ENCODE measurements around the gene MYADML2. TPM values are rescaled to one million over a fixed set of nuclear protein-coding genes. Genes with fewer than 3 reads are reported as not detected.

The MYADML2 gene, protein sequence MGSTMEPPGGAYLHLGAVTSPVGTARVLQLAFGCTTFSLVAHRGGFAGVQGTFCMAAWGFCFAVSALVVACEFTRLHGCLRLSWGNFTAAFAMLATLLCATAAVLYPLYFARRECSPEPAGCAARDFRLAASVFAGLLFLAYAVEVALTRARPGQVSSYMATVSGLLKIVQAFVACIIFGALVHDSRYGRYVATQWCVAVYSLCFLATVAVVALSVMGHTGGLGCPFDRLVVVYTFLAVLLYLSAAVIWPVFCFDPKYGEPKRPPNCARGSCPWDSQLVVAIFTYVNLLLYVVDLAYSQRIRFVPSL
- total RNA-seq (2021) (not detected in 2 replicates), Bru-seq, nascent RNA (not detected), BruChase-seq, experiment 1, labeled RNA remaining after a 2-hour chase (percentile 5 among the genes with signal in this experiment), BruChase-seq, experiment 2, labeled RNA remaining after a 6-hour chase (not detected)
- long read RNA-seq, result 0 reads

DNA sequence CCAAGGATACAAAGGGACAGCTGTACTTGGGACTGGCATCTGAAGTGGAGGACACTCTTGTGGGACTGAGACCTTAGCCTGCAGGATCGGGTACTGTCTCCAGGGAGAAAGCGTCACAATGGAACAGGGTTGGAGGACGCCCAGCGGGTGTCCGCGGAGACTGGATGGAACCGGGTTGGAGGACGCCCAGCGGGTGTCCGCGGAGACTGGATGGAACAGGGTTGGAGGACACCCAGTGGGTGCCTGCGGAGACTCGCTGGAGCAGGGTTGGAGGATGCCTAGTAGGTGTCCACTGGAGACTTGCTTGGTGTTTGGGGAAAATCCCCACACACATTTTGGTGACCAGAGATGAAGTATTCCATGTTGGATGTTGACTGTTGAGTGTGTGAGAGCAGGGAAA is at the start of gene MYADML2:
TSS of gene MYADML2 (minus strand) at position 45 of the 400 bp plus-strand sequence. CDS start 5,492 bp downstream, outside the sequence.
- Histone ChIP-seq H3K27ac (ENCODE audit: low read depth, low read length, poor library complexity, severe bottlenecking) (no peak within 1 kb of the TSS), H3K4me3 (ENCODE audit: low read depth, low read length, poor library complexity, severe bottlenecking) (no peak within 1 kb of the TSS), H3K27me3 (replicated peaks; ENCODE audit: insufficient read depth, low read depth, low read length, poor library complexity) (no peaks in the 10 kb centered on the region), H3K36me3 (ENCODE audit: insufficient read depth, low read length, poor library complexity, severe bottlenecking) (no peaks in the 10 kb centered on the region), H3K4me1 (ENCODE audit: insufficient read depth, low read length, poor library complexity, severe bottlenecking) (no peaks in the 10 kb centered on the region), H3K9me3 (ENCODE audit: low read depth, low read length, poor library complexity, severe bottlenecking) (no peaks in the 10 kb centered on the region)
- BruUV-seq (replicated peaks), result no TSS peak
- ChIA-PET POLR2A (ENCODE audit: low non-redundant PET) (interaction anchor here (0.7 kb wide), 1 partner anchor 9 kb away, joined by 3 read pairs; no protein-coding TSS in a partner anchor), CTCF (no interaction called here)
- intact Hi-C loops (cut with micrococcal nuclease; ENCODE audit: unreplicated experiment), result no loop called here
- TF ChIP-seq, protein P1, sequence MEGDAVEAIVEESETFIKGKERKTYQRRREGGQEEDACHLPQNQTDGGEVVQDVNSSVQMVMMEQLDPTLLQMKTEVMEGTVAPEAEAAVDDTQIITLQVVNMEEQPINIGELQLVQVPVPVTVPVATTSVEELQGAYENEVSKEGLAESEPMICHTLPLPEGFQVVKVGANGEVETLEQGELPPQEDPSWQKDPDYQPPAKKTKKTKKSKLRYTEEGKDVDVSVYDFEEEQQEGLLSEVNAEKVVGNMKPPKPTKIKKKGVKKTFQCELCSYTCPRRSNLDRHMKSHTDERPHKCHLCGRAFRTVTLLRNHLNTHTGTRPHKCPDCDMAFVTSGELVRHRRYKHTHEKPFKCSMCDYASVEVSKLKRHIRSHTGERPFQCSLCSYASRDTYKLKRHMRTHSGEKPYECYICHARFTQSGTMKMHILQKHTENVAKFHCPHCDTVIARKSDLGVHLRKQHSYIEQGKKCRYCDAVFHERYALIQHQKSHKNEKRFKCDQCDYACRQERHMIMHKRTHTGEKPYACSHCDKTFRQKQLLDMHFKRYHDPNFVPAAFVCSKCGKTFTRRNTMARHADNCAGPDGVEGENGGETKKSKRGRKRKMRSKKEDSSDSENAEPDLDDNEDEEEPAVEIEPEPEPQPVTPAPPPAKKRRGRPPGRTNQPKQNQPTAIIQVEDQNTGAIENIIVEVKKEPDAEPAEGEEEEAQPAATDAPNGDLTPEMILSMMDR (conservative IDR thresholded peaks at IDR 0.05; ENCODE audit: low read depth, low read length), result no peak
- TF ChIP-seq EZH2 (IDR thresholded peaks at IDR 0.05; ENCODE audit: borderline replicate concordance, low read depth, low read length, poor library complexity, severe bottlenecking), result no peak
- no peak for DNase-seq (ENCODE audit: low spot score)

DNA sequence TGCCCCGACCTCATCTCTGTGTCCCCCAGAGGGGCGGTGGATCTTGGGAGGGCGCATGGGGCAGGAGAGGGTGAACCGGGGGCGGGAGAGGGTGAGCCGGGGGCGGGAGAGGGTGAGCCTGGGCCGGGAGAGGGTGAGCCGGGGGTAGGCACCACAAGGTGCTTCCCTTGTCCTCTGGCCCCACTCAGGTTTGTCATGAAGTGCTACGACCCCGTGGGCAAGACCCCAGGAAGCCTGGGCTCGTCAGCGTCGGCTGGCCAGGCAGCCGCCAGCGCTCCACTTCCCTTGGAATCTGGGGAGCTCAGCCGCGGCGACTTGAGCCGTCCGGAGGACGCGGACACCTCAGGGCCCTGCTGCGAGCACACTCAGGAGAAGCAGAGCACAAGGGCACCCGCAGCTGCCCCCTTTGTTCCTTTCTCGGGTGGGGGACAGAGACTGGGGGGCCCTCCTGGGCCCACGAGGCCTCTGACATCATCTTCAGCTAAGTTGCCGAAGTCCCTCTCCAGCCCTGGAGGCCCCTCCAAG is 49.3 kb upstream of the MYADML2 start:
- no TSS peak for BruUV-seq (replicated peaks)
- H3K4me3 ChIP-seq (ENCODE audit: low read depth, low read length, poor library complexity, severe bottlenecking), result no peak overlapping the region
- TF ChIP-seq, protein P1 (conservative IDR thresholded peaks at IDR 0.05; ENCODE audit: low read depth, low read length), result no peak
- no peak for TF ChIP-seq EZH2 (IDR thresholded peaks at IDR 0.05; ENCODE audit: borderline replicate concordance, low read depth, low read length, poor library complexity, severe bottlenecking)
- no peaks in the 10 kb centered on the region for H3K9me3 ChIP-seq (ENCODE audit: low read depth, low read length, poor library complexity, severe bottlenecking)
- H3K36me3 ChIP-seq (ENCODE audit: insufficient read depth, low read length, poor library complexity, severe bottlenecking), result no peaks in the 10 kb centered on the region
- no peak overlapping the region for H3K27ac ChIP-seq (ENCODE audit: low read depth, low read length, poor library complexity, severe bottlenecking)
- ChIA-PET POLR2A (ENCODE audit: low non-redundant PET) (interaction anchor here (0.7 kb wide), 1 partner anchor 11 kb away, joined by 3 read pairs; no protein-coding TSS in a partner anchor), CTCF (interaction anchor here (1.6 kb wide), 1 partner anchor 24 kb away, joined by 4 read pairs; no protein-coding TSS in a partner anchor)
- DNase-seq (ENCODE audit: low spot score), result no peak
- H3K27me3 ChIP-seq (replicated peaks; ENCODE audit: insufficient read depth, low read depth, low read length, poor library complexity), result no peaks in the 10 kb centered on the region
- no peaks in the 10 kb centered on the region for H3K4me1 ChIP-seq (ENCODE audit: insufficient read depth, low read length, poor library complexity, severe bottlenecking)
- intact Hi-C loops (cut with micrococcal nuclease; ENCODE audit: unreplicated experiment), result no loop called here

DNA sequence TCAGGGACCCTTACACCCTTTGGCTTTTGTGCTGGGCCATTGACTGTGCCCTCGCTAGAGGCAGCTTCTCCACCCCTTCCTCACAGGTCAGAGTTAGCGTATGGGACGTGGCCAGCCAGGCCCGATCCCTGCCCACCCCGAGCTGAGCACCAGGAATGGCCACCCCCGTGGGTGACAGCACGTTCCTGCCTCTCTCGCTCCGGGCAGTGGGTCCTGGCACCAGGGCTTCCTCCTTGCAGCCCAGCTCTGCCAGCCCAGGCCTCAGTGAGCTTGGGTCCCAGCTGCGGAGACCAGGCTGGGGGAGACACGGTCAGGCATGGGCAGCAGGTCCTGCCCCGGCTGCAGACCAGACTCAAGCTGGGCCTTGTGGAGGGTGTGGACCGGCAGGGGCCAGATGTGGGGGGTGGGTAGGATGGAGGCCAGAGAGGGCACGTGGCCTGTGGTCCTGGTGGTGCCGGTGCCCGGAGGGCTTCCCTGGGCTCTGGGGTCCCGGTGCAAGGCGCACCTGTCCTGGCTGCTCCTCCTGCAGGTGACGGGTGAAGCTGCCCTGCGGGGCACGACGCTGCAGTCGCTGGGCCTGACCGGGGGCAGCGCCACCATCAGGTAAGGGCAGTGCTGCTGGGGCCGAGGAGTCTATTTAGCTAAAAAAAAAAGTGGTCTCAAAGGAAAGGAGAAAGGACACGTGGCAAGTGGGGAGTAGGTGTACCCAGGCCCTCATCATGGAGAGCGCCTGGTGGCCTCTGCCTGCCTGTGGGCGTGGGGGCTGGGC is 48.6 kb upstream of the MYADML2 start:
- BruUV-seq (replicated peaks), result no TSS peak
- intact Hi-C loops (cut with micrococcal nuclease; ENCODE audit: unreplicated experiment), result no loop called here
- no peaks in the 10 kb centered on the region for H3K36me3 ChIP-seq (ENCODE audit: insufficient read depth, low read length, poor library complexity, severe bottlenecking)
- no peaks in the 10 kb centered on the region for H3K27me3 ChIP-seq (replicated peaks; ENCODE audit: insufficient read depth, low read depth, low read length, poor library complexity)
- H3K27ac ChIP-seq (ENCODE audit: low read depth, low read length, poor library complexity, severe bottlenecking), result no peak overlapping the region
- H3K4me1 ChIP-seq (ENCODE audit: insufficient read depth, low read length, poor library complexity, severe bottlenecking), result no peaks in the 10 kb centered on the region
- ChIA-PET CTCF (no interaction called here), POLR2A (ENCODE audit: low non-redundant PET) (interaction anchor here (0.7 kb wide), 1 partner anchor 10 kb away, joined by 3 read pairs; no protein-coding TSS in a partner anchor)
- TF ChIP-seq, protein P1 (conservative IDR thresholded peaks at IDR 0.05; ENCODE audit: low read depth, low read length), result no peak
- TF ChIP-seq EZH2 (IDR thresholded peaks at IDR 0.05; ENCODE audit: borderline replicate concordance, low read depth, low read length, poor library complexity, severe bottlenecking), result no peak
- no peaks in the 10 kb centered on the region for H3K9me3 ChIP-seq (ENCODE audit: low read depth, low read length, poor library complexity, severe bottlenecking)
- DNase-seq (ENCODE audit: low spot score), result no peak
- H3K4me3 ChIP-seq (ENCODE audit: low read depth, low read length, poor library complexity, severe bottlenecking), result no peak overlapping the region
